Epithelial cell of proximal tubule (primary cell): ENCODE data around the gene RAB34. TPM values are rescaled to one million over a fixed set of nuclear protein-coding genes. Genes with fewer than 3 reads are reported as not detected.

Source experiments
- DNase-seq: peaks from one replicate; pipeline ENCODE4 v3.0.0-alpha.2; 2011; ENCODE audit warnings: low read depth
- H3K4me3 ChIP-seq: 2 replicates; pipeline ENCODE4 v1.5.1; 2011; ENCODE audit warnings: low read depth, mild to moderate bottlenecking, low read length
- CTCF ChIP-seq: conservative IDR thresholded peaks from 2 replicates; pipeline ENCODE4 v1.5.1; 2012; ENCODE audit warnings: low read depth, mild to moderate bottlenecking, low read length
- total RNA-seq: library from RNA; depleted of rRNA; stranded (reverse); fragments of >200 nt; gene quantifications from 2 replicates; pipeline ENCODE4 v1.2.3, GENCODE V29; 2015

RAB34 gene
- total RNA-seq, 1 donor from 2014 or later, result 649 TPM

- H3K4me3 ChIP-seq, result no peak overlapping the region
- peak; percentile 70 for TF ChIP-seq CTCF
- DNase-seq, result no peak
These were observed 41.7 kb downstream of the RAB34 start for GRCh38 chr17:28675980-28676379.

- no peak for TF ChIP-seq CTCF
- no peak for DNase-seq
- H3K4me3 ChIP-seq, result no peak overlapping the region
These were observed 42.2 kb downstream of the RAB34 start for GRCh38 chr17:28675490-28675889.

- no peak overlapping the region for H3K4me3 ChIP-seq
- TF ChIP-seq CTCF, result no peak
- DNase-seq, result no peak
These were observed 47.8 kb downstream of the RAB34 start for GRCh38 chr17:28669918-28670317.

- no peak overlapping the region for H3K4me3 ChIP-seq
- TF ChIP-seq CTCF, result no peak
- DNase-seq, result no peak
These were observed 49.8 kb downstream of the RAB34 start for GRCh38 chr17:28667870-28668269.

GRCh38 chr17:28665994-28666393 lies 51.7 kb downstream of the RAB34 start:
- no peak for DNase-seq
- no peak overlapping the region for H3K4me3 ChIP-seq
- TF ChIP-seq CTCF, result no peak

Other genes starting within 250 kb of the RAB34 start
- not detected in 2 replicates for gene SLC13A2, start 244.2 kb downstream of the RAB34 start, total RNA-seq
- not detected in 2 replicates for gene FOXN1, start 211.5 kb downstream of the RAB34 start, total RNA-seq
- gene UNC119, start 165.2 kb downstream of the RAB34 start, total RNA-seq, result 28.7 and 29.2 TPM in 2 replicates
- gene PIGS, start 146.3 kb downstream of the RAB34 start, total RNA-seq, result 47.2 and 55.6 TPM in 2 replicates
- gene ALDOC, start 141.0 kb downstream of the RAB34 start, total RNA-seq, result 25.4 and 100.0 TPM in 2 replicates
- gene SPAG5, start 118.8 kb downstream of the RAB34 start, total RNA-seq, result 99.2 and 104 TPM in 2 replicates
- 3.0 and 4.3 TPM in 2 replicates for gene RSKR, start 103.7 kb downstream of the RAB34 start, total RNA-seq
- 133 and 136 TPM in 2 replicates for gene BLTP2, start 72.7 kb downstream of the RAB34 start, total RNA-seq
- 39.5 and 52.7 TPM in 2 replicates for gene SDF2, start 56.0 kb downstream of the RAB34 start, total RNA-seq
- gene SUPT6H, start 55.7 kb downstream of the RAB34 start, total RNA-seq, result 17.2 and 21.7 TPM in 2 replicates
- gene PROCA1, start 6.0 kb downstream of the RAB34 start, total RNA-seq, result under 0.01 and 0.58 TPM in 2 replicates
- 746 and 818 TPM in 2 replicates for gene RPL23A, start 2.1 kb upstream of the RAB34 start, total RNA-seq
- 14.5 and 14.7 TPM in 2 replicates for gene TLCD1, start 8.4 kb upstream of the RAB34 start, total RNA-seq
- 4.3 and 8.4 TPM in 2 replicates for gene NEK8, start 10.9 kb upstream of the RAB34 start, total RNA-seq
- gene TRAF4, start 26.1 kb upstream of the RAB34 start, total RNA-seq, result 86.4 and 108 TPM in 2 replicates
- gene FAM222B, start 124.9 kb upstream of the RAB34 start, total RNA-seq, result 11.9 and 14.2 TPM in 2 replicates
- gene ERAL1, start 137.1 kb upstream of the RAB34 start, total RNA-seq, result 86.9 and 94.9 TPM in 2 replicates
- 83.5 and 92.5 TPM in 2 replicates for gene FLOT2, start 179.9 kb upstream of the RAB34 start, total RNA-seq
- gene DHRS13, start 185.2 kb upstream of the RAB34 start, total RNA-seq, result 14.0 and 18.0 TPM in 2 replicates
- 26.3 and 43.5 TPM in 2 replicates for gene PHF12, start 233.7 kb upstream of the RAB34 start, total RNA-seq